Hepatocyte (in vitro differentiated cells): ENCODE measurements around the gene DOCK1. TPM values are rescaled to one million over a fixed set of nuclear protein-coding genes. Genes with fewer than 3 reads are reported as not detected.

ENCODE experiments used
- DNase-seq: peaks from one replicate; pipeline ENCODE4 v3.0.0-alpha.2; 2016; ENCODE audit warnings: low spot score
- H2AFZ ChIP-seq: fragments of 200-600 bp; sonication (generic); 2 replicates; pipeline ENCODE4 v1.6.0; 2016; ENCODE audit warnings: antibody characterized with exemption, mild to moderate bottlenecking
- H3K27ac ChIP-seq: fragments of 200-600 bp; sonication (generic); 2 replicates; pipeline ENCODE4 v1.5.1; 2016; ENCODE audit warnings: mild to moderate bottlenecking
- H3K27me3 ChIP-seq: fragments of 200-600 bp; sonication (generic); 2 replicates; pipeline ENCODE4 v1.6.1; 2016
- H3K36me3 ChIP-seq: fragments of 200-600 bp; sonication (generic); replicated peaks from 2 replicates; pipeline ENCODE4 v1.5.1; 2016; ENCODE audit warnings: low read depth; ENCODE audit not compliant: insufficient read depth
- H3K4me1 ChIP-seq: fragments of 200-600 bp; sonication (generic); 2 replicates; pipeline ENCODE4 v1.5.1; 2016; ENCODE audit warnings: mild to moderate bottlenecking, moderate library complexity; ENCODE audit not compliant: insufficient read depth
- H3K4me2 ChIP-seq: fragments of 200-600 bp; sonication (generic); 2 replicates; pipeline ENCODE4 v1.6.0; 2016
- H3K4me3 ChIP-seq: fragments of 200-600 bp; sonication (generic); 2 replicates; pipeline ENCODE4 v1.5.1; 2016; ENCODE audit warnings: mild to moderate bottlenecking
- H3K79me2 ChIP-seq: fragments of 200-600 bp; sonication (generic); 2 replicates; pipeline ENCODE4 v1.6.0; 2017; ENCODE audit warnings: mild to moderate bottlenecking
- H3K9me2 ChIP-seq: fragments of 200-600 bp; sonication (generic); replicated peaks from 2 replicates; pipeline ENCODE4 v1.6.0; 2017; ENCODE audit warnings: mild to moderate bottlenecking; ENCODE audit not compliant: insufficient read depth
- H3K9me3 ChIP-seq: fragments of 200-600 bp; sonication (generic); 2 replicates; pipeline ENCODE4 v1.5.1; 2016; ENCODE audit warnings: low read depth, mild to moderate bottlenecking
- H4K20me1 ChIP-seq: fragments of 200-600 bp; sonication (generic); 2 replicates; pipeline ENCODE4 v1.6.0; 2016; ENCODE audit warnings: mild to moderate bottlenecking; ENCODE audit not compliant: insufficient read depth, poor library complexity, severe bottlenecking
- EZH2 ChIP-seq: fragments of 200-600 bp; sonication (generic); IDR thresholded peaks from 2 replicates; pipeline ENCODE4 v1.6.1; 2016; ENCODE audit warnings: antibody characterized with exemption, mild to moderate bottlenecking, borderline replicate concordance
- EZH2phosphoT487 ChIP-seq: fragments of 200-600 bp; sonication (generic); IDR thresholded peaks from one replicate; pipeline ENCODE4 v1.6.1; 2018; ENCODE audit warnings: antibody characterized with exemption, mild to moderate bottlenecking, low read depth, moderate library complexity; ENCODE audit not compliant: unreplicated experiment, severe bottlenecking
- WGBS: methylation state at CpG from one replicate; pipeline ENCODE4 v1.1.6; 2016; ENCODE audit warnings: low lambda C conversion rate; ENCODE audit errors: missing lambda C conversion rate; 5-methylcytosine and 5-hydroxymethylcytosine counted together
- polyA plus RNA-seq: library from polyadenylated mRNA; unstranded; fragments of >200 nt; fragmentation: Nextera tagmentation; extraction: Ambion mirVana; gene quantifications from 2 replicates; pipeline ENCODE4 v1.2.1, GENCODE V29; 2016
- total RNA-seq: library from RNA; depleted of rRNA; stranded (reverse); fragments of >200 nt; gene quantifications from 2 replicates; pipeline ENCODE4 v1.2.3, GENCODE V29; 2014
- TF ChIP-seq, protein P1 (sequence below): fragments of 200-600 bp; sonication (generic); IDR thresholded peaks from 2 replicates; pipeline ENCODE4 v1.5.1; 2016; ENCODE audit warnings: antibody characterized with exemption, mild to moderate bottlenecking; ENCODE audit not compliant: poor library complexity

Gene DOCK1
- total and polyA plus RNA-seq, 2 experiments from 2014 or later, result 16.0 to 55.5 TPM

DNA sequence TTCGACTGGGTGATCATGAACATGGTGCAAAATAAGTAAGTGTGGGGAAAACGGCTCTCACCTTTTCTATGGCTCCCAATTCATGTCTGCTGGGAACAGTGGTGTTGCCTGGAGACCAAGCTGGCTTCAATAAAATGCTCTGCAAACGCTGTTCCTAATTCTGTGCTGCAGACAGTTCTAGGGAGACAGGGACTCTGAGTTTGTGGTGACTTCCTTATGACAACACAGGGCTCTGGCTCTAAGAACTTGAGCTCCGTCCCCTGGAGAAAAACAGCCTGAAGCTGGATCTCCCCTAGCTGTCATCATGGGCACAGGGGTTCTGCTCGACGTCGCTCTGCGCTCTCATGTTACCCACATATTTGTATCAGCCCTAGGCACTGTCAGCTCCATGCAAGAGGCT lies 352.2 kb downstream of the DOCK1 start:
- H3K27me3 ChIP-seq, result no peaks in the 10 kb centered on the region
- H2AFZ ChIP-seq, result no peak overlapping the region
- no peaks in the 10 kb centered on the region for H4K20me1 ChIP-seq
- 81% methylated on average over 8 of the region's 8 CpGs for WGBS
- H3K36me3 ChIP-seq, result no peaks in the 10 kb centered on the region
- no peaks in the 10 kb centered on the region for H3K9me2 ChIP-seq
- H3K79me2 ChIP-seq, result no peaks in the 10 kb centered on the region
- H3K4me3 ChIP-seq, result no peak overlapping the region
- no peak for DNase-seq
- no peak overlapping the region for H3K27ac ChIP-seq
- TF ChIP-seq, protein P1, sequence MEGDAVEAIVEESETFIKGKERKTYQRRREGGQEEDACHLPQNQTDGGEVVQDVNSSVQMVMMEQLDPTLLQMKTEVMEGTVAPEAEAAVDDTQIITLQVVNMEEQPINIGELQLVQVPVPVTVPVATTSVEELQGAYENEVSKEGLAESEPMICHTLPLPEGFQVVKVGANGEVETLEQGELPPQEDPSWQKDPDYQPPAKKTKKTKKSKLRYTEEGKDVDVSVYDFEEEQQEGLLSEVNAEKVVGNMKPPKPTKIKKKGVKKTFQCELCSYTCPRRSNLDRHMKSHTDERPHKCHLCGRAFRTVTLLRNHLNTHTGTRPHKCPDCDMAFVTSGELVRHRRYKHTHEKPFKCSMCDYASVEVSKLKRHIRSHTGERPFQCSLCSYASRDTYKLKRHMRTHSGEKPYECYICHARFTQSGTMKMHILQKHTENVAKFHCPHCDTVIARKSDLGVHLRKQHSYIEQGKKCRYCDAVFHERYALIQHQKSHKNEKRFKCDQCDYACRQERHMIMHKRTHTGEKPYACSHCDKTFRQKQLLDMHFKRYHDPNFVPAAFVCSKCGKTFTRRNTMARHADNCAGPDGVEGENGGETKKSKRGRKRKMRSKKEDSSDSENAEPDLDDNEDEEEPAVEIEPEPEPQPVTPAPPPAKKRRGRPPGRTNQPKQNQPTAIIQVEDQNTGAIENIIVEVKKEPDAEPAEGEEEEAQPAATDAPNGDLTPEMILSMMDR, result no peak
- TF ChIP-seq EZH2, result no peak
- no peak for TF ChIP-seq EZH2phosphoT487
- no peak overlapping the region for H3K4me2 ChIP-seq
- no peaks in the 10 kb centered on the region for H3K9me3 ChIP-seq
- no peaks in the 10 kb centered on the region for H3K4me1 ChIP-seq

DNA sequence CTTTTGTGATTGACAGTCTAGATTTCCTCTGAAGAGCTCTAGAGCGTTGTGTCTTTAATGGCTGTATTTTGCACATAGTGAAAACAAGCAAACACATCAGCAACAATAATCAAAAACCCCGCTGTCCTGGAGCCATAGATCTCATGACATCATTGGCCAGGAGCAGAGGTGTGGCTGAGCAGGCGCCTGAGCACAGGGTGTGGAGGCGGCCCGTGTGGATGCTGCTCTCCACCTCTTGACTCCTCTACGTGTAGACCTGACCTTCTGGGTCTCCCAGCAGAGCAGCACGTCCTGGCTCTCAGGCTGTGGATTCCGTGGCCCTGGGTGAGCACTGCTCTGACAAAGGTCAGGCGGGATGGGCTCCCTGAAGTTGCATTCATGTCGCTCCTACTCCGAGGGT lies 354.1 kb downstream of the DOCK1 start:
- Histone ChIP-seq H3K4me2 (no peak overlapping the region), H3K4me1 (no peaks in the 10 kb centered on the region), H3K79me2 (no peaks in the 10 kb centered on the region), H3K4me3 (no peak overlapping the region), H3K27me3 (no peaks in the 10 kb centered on the region), H3K36me3 (no peaks in the 10 kb centered on the region), H4K20me1 (no peaks in the 10 kb centered on the region), H3K27ac (no peak overlapping the region), H3K9me2 (no peaks in the 10 kb centered on the region), H3K9me3 (no peaks in the 10 kb centered on the region), H2AFZ (no peak overlapping the region)
- TF ChIP-seq EZH2 (no peak), EZH2phosphoT487 (no peak)
- TF ChIP-seq, protein P1, result no peak
- 94% methylated on average over 11 of the region's 11 CpGs for WGBS
- DNase-seq, result no peak

DNA sequence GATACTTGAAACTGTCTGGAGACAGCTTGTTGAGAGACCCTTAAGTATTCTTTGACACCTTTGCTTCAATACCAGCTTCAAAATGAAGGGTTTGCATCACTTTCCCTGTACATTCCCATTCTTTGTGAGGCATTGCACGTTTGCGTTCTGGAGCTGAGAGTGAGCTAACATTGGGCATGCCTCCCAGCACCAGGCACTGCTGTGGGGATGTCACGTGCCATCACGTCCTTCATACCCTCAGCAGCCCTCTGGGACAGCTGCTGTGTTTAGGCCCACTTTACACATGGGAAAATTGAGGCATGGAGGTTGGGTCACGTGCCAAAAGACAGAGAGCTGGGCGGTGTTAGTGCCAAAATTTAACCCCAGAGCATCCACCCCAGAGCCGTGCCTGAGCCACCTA lies 357.4 kb downstream of the DOCK1 start:
- no peak overlapping the region for H3K27ac ChIP-seq
- no peaks in the 10 kb centered on the region for H3K9me3 ChIP-seq
- no peak overlapping the region for H2AFZ ChIP-seq
- no peaks in the 10 kb centered on the region for H3K27me3 ChIP-seq
- 100% methylated on average over 7 of the region's 7 CpGs for WGBS
- no peak overlapping the region for H3K4me2 ChIP-seq
- no peaks in the 10 kb centered on the region for H3K79me2 ChIP-seq
- no peaks in the 10 kb centered on the region for H3K4me1 ChIP-seq
- no peaks in the 10 kb centered on the region for H3K9me2 ChIP-seq
- DNase-seq, result no peak
- H3K4me3 ChIP-seq, result no peak overlapping the region
- no peaks in the 10 kb centered on the region for H4K20me1 ChIP-seq
- no peaks in the 10 kb centered on the region for H3K36me3 ChIP-seq
- TF ChIP-seq, protein P1, result no peak
- TF ChIP-seq EZH2phosphoT487 (no peak), EZH2 (no peak)

DNA sequence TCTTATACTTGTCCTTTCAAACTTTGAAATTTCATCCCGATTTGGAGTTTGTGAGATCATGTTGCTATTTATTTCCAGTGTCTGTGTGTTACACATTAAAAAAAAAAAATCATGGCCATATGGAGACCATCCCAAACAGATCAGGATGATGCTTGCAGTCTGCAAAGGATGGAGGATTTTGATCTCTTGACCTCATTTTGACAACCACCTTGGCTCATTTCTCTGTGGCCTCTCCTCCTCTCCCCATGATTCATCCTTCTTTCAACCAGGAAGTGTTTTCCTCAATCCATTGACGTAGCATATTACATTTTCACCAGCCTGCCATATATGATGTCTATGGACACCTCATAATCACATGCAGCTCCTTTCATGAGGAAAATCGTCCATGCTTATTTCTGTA lies 360.1 kb downstream of the DOCK1 start:
- 87% methylated on average over 3 of the region's 3 CpGs for WGBS
- H3K4me2 ChIP-seq, result no peak overlapping the region
- H4K20me1 ChIP-seq, result no peaks in the 10 kb centered on the region

More for the DNA sequence above, 360.1 kb downstream of the DOCK1 start:
- Histone ChIP-seq H3K4me3 (no peak overlapping the region), H3K9me3 (no peaks in the 10 kb centered on the region), H3K79me2 (no peaks in the 10 kb centered on the region), H3K9me2 (no peaks in the 10 kb centered on the region), H3K36me3 (no peaks in the 10 kb centered on the region), H3K4me1 (no peaks in the 10 kb centered on the region), H3K27me3 (no peaks in the 10 kb centered on the region), H3K27ac (no peak overlapping the region), H2AFZ (no peak overlapping the region)
- no peak for DNase-seq
- TF ChIP-seq EZH2 (no peak), EZH2phosphoT487 (no peak)
- TF ChIP-seq, protein P1, result no peak
